ENCODE measurements around the gene OTOP3.

OTOP3 gene

DNA sequence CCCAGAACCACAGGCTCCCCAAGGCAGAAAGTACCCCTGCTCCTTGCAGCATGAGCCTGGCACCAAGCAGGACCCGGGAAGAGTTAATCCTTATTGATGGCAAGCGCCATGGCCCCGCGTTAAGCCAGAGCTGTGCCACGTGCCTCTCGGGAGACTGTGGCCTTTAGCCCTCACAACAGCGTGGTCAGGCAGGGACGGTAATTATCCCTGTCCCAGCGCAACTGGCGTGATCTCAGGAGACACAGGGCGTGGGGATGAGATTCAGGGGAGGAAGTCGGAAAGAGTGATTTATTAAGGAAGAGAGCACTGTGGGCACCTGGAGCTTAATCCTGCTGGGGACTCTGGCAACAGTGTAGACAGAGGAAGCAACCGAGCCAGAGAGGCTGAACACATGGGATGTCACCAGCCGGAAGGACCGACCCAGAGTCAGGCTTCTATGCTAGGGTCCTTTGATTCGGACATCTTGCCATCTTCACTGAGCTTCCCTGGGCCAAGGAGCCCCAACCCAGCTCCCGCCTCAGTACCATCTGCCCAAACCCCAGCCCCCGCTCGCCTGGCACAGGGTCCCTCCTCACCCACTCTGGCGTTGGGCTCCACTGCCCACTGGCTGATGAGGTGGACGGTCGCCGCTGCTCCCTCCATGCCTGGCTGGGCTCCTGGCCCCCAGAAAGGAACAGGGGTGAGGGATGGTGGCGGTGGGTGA, 16.9 kb downstream of the OTOP3 start:
- Histone ChIP-seq H3K9me3 (ENCODE audit: severe bottlenecking) (no peaks in the 10 kb centered on the region), H3K27ac (peak overlapping the region; percentile 20), H3K27me3 (ENCODE audit: insufficient read depth, low read depth, severe bottlenecking) (no peaks in the 10 kb centered on the region), H3K4me3 (ENCODE audit: low read depth, low read length) (no peak overlapping the region), H3K36me3 (peaks cover 14% of the 10 kb centered on the region)
- DNase-seq = peak; percentile 67
- TF ChIP-seq, protein P1, sequence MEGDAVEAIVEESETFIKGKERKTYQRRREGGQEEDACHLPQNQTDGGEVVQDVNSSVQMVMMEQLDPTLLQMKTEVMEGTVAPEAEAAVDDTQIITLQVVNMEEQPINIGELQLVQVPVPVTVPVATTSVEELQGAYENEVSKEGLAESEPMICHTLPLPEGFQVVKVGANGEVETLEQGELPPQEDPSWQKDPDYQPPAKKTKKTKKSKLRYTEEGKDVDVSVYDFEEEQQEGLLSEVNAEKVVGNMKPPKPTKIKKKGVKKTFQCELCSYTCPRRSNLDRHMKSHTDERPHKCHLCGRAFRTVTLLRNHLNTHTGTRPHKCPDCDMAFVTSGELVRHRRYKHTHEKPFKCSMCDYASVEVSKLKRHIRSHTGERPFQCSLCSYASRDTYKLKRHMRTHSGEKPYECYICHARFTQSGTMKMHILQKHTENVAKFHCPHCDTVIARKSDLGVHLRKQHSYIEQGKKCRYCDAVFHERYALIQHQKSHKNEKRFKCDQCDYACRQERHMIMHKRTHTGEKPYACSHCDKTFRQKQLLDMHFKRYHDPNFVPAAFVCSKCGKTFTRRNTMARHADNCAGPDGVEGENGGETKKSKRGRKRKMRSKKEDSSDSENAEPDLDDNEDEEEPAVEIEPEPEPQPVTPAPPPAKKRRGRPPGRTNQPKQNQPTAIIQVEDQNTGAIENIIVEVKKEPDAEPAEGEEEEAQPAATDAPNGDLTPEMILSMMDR (IDR thresholded peaks at IDR 0.05; ENCODE audit: low read depth, low read length) = no peak

DNA sequence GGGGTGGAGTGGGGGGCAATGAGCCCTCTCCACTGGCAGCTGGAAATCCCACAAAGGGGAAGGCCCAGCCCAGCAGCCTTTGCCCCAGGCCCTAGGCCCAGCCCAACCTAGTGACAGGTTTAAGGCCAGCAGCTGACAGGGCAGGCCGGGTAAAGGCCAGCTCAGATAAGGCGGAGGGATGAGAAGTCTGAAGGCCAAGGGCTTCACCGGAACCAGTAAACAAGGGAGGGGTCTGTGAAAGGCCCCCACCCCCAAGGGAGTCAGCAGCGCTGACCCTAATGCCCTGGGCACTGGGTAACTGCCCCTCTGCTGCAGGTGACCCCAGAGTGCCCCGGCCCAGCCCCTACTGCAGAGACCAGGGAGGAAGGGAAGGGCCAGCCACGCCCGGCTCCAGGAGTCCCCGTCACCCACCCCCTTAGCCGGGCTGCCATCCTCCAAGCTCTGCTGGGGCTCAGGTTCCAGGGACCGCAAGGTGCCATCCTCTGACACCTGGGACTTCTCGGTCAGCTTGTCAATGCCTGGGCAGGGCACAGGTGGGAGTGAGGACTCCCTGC, 17.5 kb downstream of the OTOP3 start:
- DNase-seq = no peak
- Histone ChIP-seq H3K4me3 (ENCODE audit: low read depth, low read length) (no peak overlapping the region), H3K27me3 (ENCODE audit: insufficient read depth, low read depth, severe bottlenecking) (no peaks in the 10 kb centered on the region), H3K36me3 (peaks cover 9% of the 10 kb centered on the region), H3K9me3 (ENCODE audit: severe bottlenecking) (no peaks in the 10 kb centered on the region), H3K27ac (no peak overlapping the region; the same call in 1 of the 2 replicates)
- TF ChIP-seq, protein P1 (IDR thresholded peaks at IDR 0.05; ENCODE audit: low read depth, low read length) = no peak

DNA sequence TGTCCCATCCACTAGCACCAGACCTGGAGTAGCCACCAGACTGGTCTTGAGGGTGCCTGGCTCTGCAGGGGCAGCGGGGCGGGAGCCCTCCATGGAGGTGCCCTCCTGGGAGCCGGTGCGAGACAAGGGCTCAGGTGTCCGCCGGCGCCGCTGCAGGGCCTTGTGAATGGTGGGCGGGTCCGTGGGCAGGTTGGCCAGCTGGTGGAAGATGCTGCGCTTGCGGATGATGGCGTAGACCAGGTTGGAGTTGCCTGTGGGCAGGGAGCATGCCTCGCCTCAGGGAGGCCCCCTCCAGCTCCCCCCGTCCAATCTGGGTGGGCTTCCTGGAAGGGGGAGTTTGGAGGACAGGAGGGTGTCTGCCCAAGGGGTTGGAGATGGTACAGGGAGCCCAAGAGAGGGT, 18.4 kb downstream of the OTOP3 start:
- DNase-seq = no peak
- Histone ChIP-seq H3K4me3 (ENCODE audit: low read depth, low read length) (no peak overlapping the region), H3K27ac (no peak overlapping the region), H3K36me3 (peaks cover 3% of the 10 kb centered on the region), H3K27me3 (ENCODE audit: insufficient read depth, low read depth, severe bottlenecking) (no peaks in the 10 kb centered on the region), H3K9me3 (ENCODE audit: severe bottlenecking) (no peaks in the 10 kb centered on the region)
- TF ChIP-seq, protein P1 (IDR thresholded peaks at IDR 0.05; ENCODE audit: low read depth, low read length) = no peak

DNA sequence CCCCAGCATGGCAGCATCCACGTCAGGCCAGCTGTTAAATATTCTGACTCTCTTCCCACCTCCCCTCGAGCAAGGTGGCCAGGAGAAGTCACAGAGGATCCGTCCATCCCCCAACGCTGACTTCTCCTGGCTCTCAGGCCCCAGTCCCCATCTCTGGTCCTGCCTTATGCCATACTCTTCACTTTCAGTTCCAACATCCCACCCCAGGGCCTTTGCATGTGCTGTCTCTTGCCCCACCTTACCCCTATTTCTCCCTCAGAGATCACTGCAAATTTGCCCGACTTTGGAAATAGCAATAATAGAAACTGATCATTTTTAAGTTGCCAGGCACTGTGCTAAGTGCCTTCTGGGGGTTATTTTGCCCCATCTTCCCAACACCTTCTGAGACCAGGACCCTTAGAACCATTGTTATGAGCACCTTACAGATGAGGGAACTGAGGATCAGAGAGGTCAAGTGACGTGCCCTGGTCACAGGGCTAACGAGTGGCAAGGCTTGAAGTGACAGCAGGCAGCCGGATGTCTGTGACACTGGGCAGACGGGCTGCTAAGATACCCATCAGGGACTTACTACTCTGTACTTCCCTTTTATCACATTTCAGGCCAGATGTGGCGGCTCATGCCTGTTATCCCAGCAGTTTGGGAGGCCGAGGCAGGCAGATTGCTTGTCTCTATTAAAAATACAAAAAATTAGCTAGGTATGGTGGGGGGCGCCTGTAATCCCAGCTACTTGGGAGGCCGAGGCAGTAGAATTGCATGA, 19.1 kb downstream of the OTOP3 start:
- Histone ChIP-seq H3K27me3 (ENCODE audit: insufficient read depth, low read depth, severe bottlenecking) (no peaks in the 10 kb centered on the region), H3K9me3 (ENCODE audit: severe bottlenecking) (no peaks in the 10 kb centered on the region), H3K27ac (no peak overlapping the region), H3K36me3 (no peaks in the 10 kb centered on the region; the same call in 1 of the 2 replicates), H3K4me3 (ENCODE audit: low read depth, low read length) (no peak overlapping the region)
- DNase-seq = no peak
- TF ChIP-seq, protein P1 (IDR thresholded peaks at IDR 0.05; ENCODE audit: low read depth, low read length) = no peak

DNA sequence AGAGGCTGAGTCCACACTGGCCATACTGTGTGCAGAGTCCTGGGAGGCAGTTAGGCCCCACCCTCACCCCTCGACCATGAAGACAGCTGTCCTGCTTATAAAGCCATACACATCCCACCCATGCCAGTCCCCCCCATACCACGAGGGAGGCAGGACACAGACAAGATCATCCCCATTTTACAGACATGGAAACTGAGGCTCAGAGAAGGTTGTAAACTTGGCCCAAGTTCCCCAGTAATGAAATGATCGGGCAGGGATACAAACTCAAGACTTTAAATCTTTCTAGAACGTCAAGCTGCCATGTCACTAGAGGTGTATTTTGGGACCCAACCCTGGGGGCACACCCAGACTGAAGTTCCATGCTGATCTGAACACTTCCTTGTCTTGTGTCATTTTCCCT, 20.4 kb downstream of the OTOP3 start:
- Histone ChIP-seq H3K36me3 (no peaks in the 10 kb centered on the region), H3K27ac (no peak overlapping the region), H3K27me3 (ENCODE audit: insufficient read depth, low read depth, severe bottlenecking) (no peaks in the 10 kb centered on the region), H3K4me3 (ENCODE audit: low read depth, low read length) (no peak overlapping the region), H3K9me3 (ENCODE audit: severe bottlenecking) (no peaks in the 10 kb centered on the region)
- DNase-seq = no peak
- TF ChIP-seq, protein P1 (IDR thresholded peaks at IDR 0.05; ENCODE audit: low read depth, low read length) = no peak
